Measurements from ENCODE around the gene F9. TPM values are rescaled to one million over a fixed set of nuclear protein-coding genes. Genes with fewer than 3 reads are reported as not detected.
A peak's percentile ranks its signal among the peaks of the same experiment; 100 is the strongest.
"Not testable (repeated sequence)": the region's sequence is repeated elsewhere in the genome, so short reads cannot be mapped to it uniquely, and the experiment has no call there.

F9 gene
- not detected in 2 replicates for total RNA-seq (2014; rRNA removed; shearing (Covaris generic))

- in situ Hi-C loops (cut with HindIII; ENCODE audit: low sequenced_read_pairs), result no loop called here
- DNase-seq (ENCODE audit: low spot score), result no peak
These were observed at the start of gene F9 for GRCh38 chrX:139530550-139530949. TSS of gene F9 (plus strand) at chrX:139530739. CDS start at chrX:139530765, 26 bp downstream.

- in situ Hi-C loops (cut with HindIII; ENCODE audit: low sequenced_read_pairs), result no loop called here
- DNase-seq (ENCODE audit: low spot score), result no peak
These were observed 46.8 kb upstream of the F9 start for GRCh38 chrX:139483699-139484098.

GRCh38 chrX:139484591-139484990, 45.9 kb upstream of the F9 start:
- no peak for DNase-seq (ENCODE audit: low spot score)
- in situ Hi-C loops (cut with HindIII; ENCODE audit: low sequenced_read_pairs), result no loop called here

GRCh38 chrX:139495324-139495723, 35.2 kb upstream of the F9 start:
- DNase-seq (ENCODE audit: low spot score), result no peak
- in situ Hi-C loops (cut with HindIII; ENCODE audit: low sequenced_read_pairs), result no loop called here

- in situ Hi-C loops (cut with HindIII; ENCODE audit: low sequenced_read_pairs), result no loop called here
- no peak for DNase-seq (ENCODE audit: low spot score)
These were observed 24.2 kb upstream of the F9 start for GRCh38 chrX:139506333-139506732.

- in situ Hi-C loops (cut with HindIII; ENCODE audit: low sequenced_read_pairs), result no loop called here
- DNase-seq (ENCODE audit: low spot score), result no peak
These were observed 22.4 kb upstream of the F9 start for GRCh38 chrX:139508099-139508498.

GRCh38 chrX:139518475-139518874, 12.1 kb upstream of the F9 start:
- in situ Hi-C loops (cut with HindIII; ENCODE audit: low sequenced_read_pairs), result no loop called here

GRCh38 chrX:139528829-139529228, 1.7 kb upstream of the F9 start:
- DNase-seq (ENCODE audit: low spot score); in situ Hi-C loops (cut with HindIII; ENCODE audit: low sequenced_read_pairs): not testable (repeated sequence)

More at GRCh38 chrX:139518475-139518874, 12.1 kb upstream of the F9 start:
- no peak for DNase-seq (ENCODE audit: low spot score)

GRCh38 chrX:139532834-139533233, 2.3 kb downstream of the F9 start:
- DNase-seq (ENCODE audit: low spot score), result no peak
- in situ Hi-C loops (cut with HindIII; ENCODE audit: low sequenced_read_pairs), result no loop called here

GRCh38 chrX:139533444-139533843, 2.9 kb downstream of the F9 start:
- in situ Hi-C loops (cut with HindIII; ENCODE audit: low sequenced_read_pairs), result no loop called here
- DNase-seq (ENCODE audit: low spot score), result no peak

GRCh38 chrX:139538907-139539790, 8.6 kb downstream of the F9 start:
- DNase-seq (ENCODE audit: low spot score), result no peak
- in situ Hi-C loops (cut with HindIII; ENCODE audit: low sequenced_read_pairs), result no loop called here

- no peak for DNase-seq (ENCODE audit: low spot score)
- in situ Hi-C loops (cut with HindIII; ENCODE audit: low sequenced_read_pairs), result no loop called here
These were observed 12.1 kb downstream of the F9 start for GRCh38 chrX:139542652-139543051.

GRCh38 chrX:139543920-139544319, 13.4 kb downstream of the F9 start:
- DNase-seq (ENCODE audit: low spot score), result no peak
- in situ Hi-C loops (cut with HindIII; ENCODE audit: low sequenced_read_pairs), result no loop called here

- no peak for DNase-seq (ENCODE audit: low spot score)
- in situ Hi-C loops (cut with HindIII; ENCODE audit: low sequenced_read_pairs), result no loop called here
These were observed 14.1 kb downstream of the F9 start for GRCh38 chrX:139544591-139544990.

- in situ Hi-C loops (cut with HindIII; ENCODE audit: low sequenced_read_pairs), result no loop called here
- DNase-seq (ENCODE audit: low spot score), result no peak
These were observed 23.8 kb downstream of the F9 start for GRCh38 chrX:139554376-139554775.

GRCh38 chrX:139554991-139555675, 24.6 kb downstream of the F9 start:
- no peak for DNase-seq (ENCODE audit: low spot score)
- in situ Hi-C loops (cut with HindIII; ENCODE audit: low sequenced_read_pairs), result no loop called here

GRCh38 chrX:139559383-139560042, 29.0 kb downstream of the F9 start:
- peak; percentile 14 for DNase-seq (ENCODE audit: low spot score)
- in situ Hi-C loops (cut with HindIII; ENCODE audit: low sequenced_read_pairs), result no loop called here

- DNase-seq (ENCODE audit: low spot score), result no peak
- in situ Hi-C loops (cut with HindIII; ENCODE audit: low sequenced_read_pairs), result no loop called here
These were observed 29.7 kb downstream of the F9 start for GRCh38 chrX:139560221-139560620.

- in situ Hi-C loops (cut with HindIII; ENCODE audit: low sequenced_read_pairs), result no loop called here
- no peak for DNase-seq (ENCODE audit: low spot score)
These were observed 32.7 kb downstream of the F9 start for GRCh38 chrX:139563251-139563650.

GRCh38 chrX:139566981-139567380, 36.4 kb downstream of the F9 start:
- DNase-seq (ENCODE audit: low spot score), result no peak

More at GRCh38 chrX:139566981-139567380, 36.4 kb downstream of the F9 start:
- in situ Hi-C loops (cut with HindIII; ENCODE audit: low sequenced_read_pairs), result no loop called here

Measured in G401 (cell line).